AG10803 (cell line): ENCODE data around the gene EPAS1.

Experiments
- DNase-seq: peaks from one replicate; pipeline ENCODE4 v3.0.0; 2010; ENCODE audit warnings: low read depth
- H3K4me3 ChIP-seq: 2 replicates; pipeline ENCODE4 v1.5.1; 2011; ENCODE audit warnings: mild to moderate bottlenecking, low read length, control low read depth
- CTCF ChIP-seq: conservative IDR thresholded peaks from 2 replicates; pipeline ENCODE4 v1.5.1; 2011; ENCODE audit warnings: mild to moderate bottlenecking, low read length, control low read depth, inconsistent platforms

Gene EPAS1

GRCh38 chr2:46430992-46431391 lies 133.8 kb downstream of the EPAS1 start:
- no peak for DNase-seq
- H3K4me3 ChIP-seq: no peak overlapping the region
- no peak for TF ChIP-seq CTCF

- H3K4me3 ChIP-seq: no peak overlapping the region
- no peak for TF ChIP-seq CTCF
- DNase-seq: peak; percentile 51
These were observed 134.5 kb downstream of the EPAS1 start for GRCh38 chr2:46431481-46432235.

GRCh38 chr2:46434851-46435273 lies 137.7 kb downstream of the EPAS1 start:
- no peak overlapping the region for H3K4me3 ChIP-seq
- no peak for TF ChIP-seq CTCF
- DNase-seq: peak; percentile 48

GRCh38 chr2:46435353-46435752 lies 138.1 kb downstream of the EPAS1 start:
- no peak overlapping the region for H3K4me3 ChIP-seq
- DNase-seq: no peak
- no peak for TF ChIP-seq CTCF

GRCh38 chr2:46435796-46436360 lies 138.7 kb downstream of the EPAS1 start:
- no peak for TF ChIP-seq CTCF
- no peak overlapping the region for H3K4me3 ChIP-seq
- DNase-seq: no peak
